PC-9 (cell line): ENCODE results near the gene SDK2. TPM values are rescaled to one million over a fixed set of nuclear protein-coding genes. Genes with fewer than 3 reads are reported as not detected.

ENCODE experiments used
- BruUV-seq: library from RNA; stranded (reverse); fragments of 400-500 nt; replicated peaks from 2 replicates; lab custom pipeline; 2021; lab: Mats Ljungman, UMichigan
- CTCF ChIA-PET: fragments of 300-600 bp; sonication (Branson Sonifier 250); formaldehyde crosslinking; loops from one replicate; lab custom pipeline; 2022; ENCODE audit warnings: antibody characterized with exemption; lab: Charles Lee
- POLR2A ChIA-PET: fragments of 300-600 bp; sonication (Branson Sonifier 250); formaldehyde crosslinking; loops from one replicate; lab custom pipeline; 2022; ENCODE audit warnings: antibody characterized with exemption; ENCODE audit not compliant: unreplicated experiment; lab: Charles Lee
- DNase-seq, 2 experiments: peaks; one replicate each; pipeline versions ENCODE4 v3.0.0 to v3.0.0-alpha.2; 2015 to 2022; ENCODE audit warnings: mixed read lengths in 1 of 2
- H2AFZ ChIP-seq: fragments of 200-600 bp; sonication (generic); 2 replicates; pipeline ENCODE4 v1.8.1; 2017; ENCODE audit warnings: antibody characterized with exemption
- H3F3A ChIP-seq: fragments of 200-600 bp; sonication (generic); 2 replicates; pipeline ENCODE4 v1.8.1; 2017; ENCODE audit warnings: antibody characterized with exemption, mild to moderate bottlenecking, low read depth; ENCODE audit not compliant: insufficient read depth
- H3K27ac ChIP-seq: fragments of 200-600 bp; sonication (generic); 2 replicates; pipeline ENCODE4 v1.6.1; 2016; ENCODE audit warnings: mixed run types
- H3K27me3 ChIP-seq: fragments of 200-600 bp; sonication (generic); 2 replicates; pipeline ENCODE4 v1.6.1; 2016; ENCODE audit warnings: low read depth, mixed run types; ENCODE audit not compliant: insufficient read depth
- H3K36me3 ChIP-seq: fragments of 200-600 bp; sonication (generic); 2 replicates; pipeline ENCODE4 v1.6.1; 2016; ENCODE audit warnings: low read depth, mixed run types
- H3K4me1 ChIP-seq: fragments of 200-600 bp; sonication (generic); replicated peaks from 2 replicates; pipeline ENCODE4 v1.6.1; 2016; ENCODE audit warnings: mixed run types; ENCODE audit not compliant: insufficient read depth
- H3K4me2 ChIP-seq: fragments of 200-600 bp; sonication (generic); 2 replicates; pipeline ENCODE4 v1.6.1; 2017; ENCODE audit warnings: mixed run types
- H3K4me3 ChIP-seq: fragments of 200-600 bp; sonication (generic); 2 replicates; pipeline ENCODE4 v1.6.1; 2016; ENCODE audit warnings: mixed run types
- H3K79me2 ChIP-seq: fragments of 200-600 bp; sonication (generic); 2 replicates; pipeline ENCODE4 v1.6.1; 2017; ENCODE audit warnings: low read depth, mixed run types
- H3K9me2 ChIP-seq: fragments of 200-600 bp; sonication (generic); 2 replicates; pipeline ENCODE4 v1.8.1; 2017; ENCODE audit warnings: mild to moderate bottlenecking; ENCODE audit not compliant: insufficient read depth
- H3K9me3 ChIP-seq: fragments of 200-600 bp; sonication (generic); 2 replicates; pipeline ENCODE4 v1.8.1; 2016; ENCODE audit warnings: low read depth; ENCODE audit not compliant: insufficient read depth
- H4K20me1 ChIP-seq: fragments of 200-600 bp; sonication (generic); 2 replicates; pipeline ENCODE4 v1.8.1; 2017; ENCODE audit not compliant: insufficient read depth
- EZH2 ChIP-seq: fragments of 200-600 bp; sonication (generic); IDR thresholded peaks from 2 replicates; pipeline ENCODE4 v1.8.0; 2017; ENCODE audit warnings: antibody characterized with exemption, low read depth
- intact Hi-C: fragments of 100-400 bp; cut with micrococcal nuclease; formaldehyde crosslinking; loops from one replicate; pipeline ENCODE4 v1.10.0; 2022; ENCODE audit not compliant: unreplicated experiment
- total RNA-seq: library from RNA; stranded (reverse); gene quantifications from 2 replicates; pipeline ENCODE4 v1.2.3, GENCODE V29; 2021
- TF ChIP-seq, protein P1 (sequence below): fragments of 200-600 bp; sonication (generic); conservative IDR thresholded peaks from 2 replicates; pipeline ENCODE4 v1.6.1; 2017; ENCODE audit warnings: mixed run types, antibody characterized with exemption, mild to moderate bottlenecking, moderate library complexity

Gene SDK2
- total RNA-seq, 1 experiment from 2014 or later, result 0.04 TPM

DNA sequence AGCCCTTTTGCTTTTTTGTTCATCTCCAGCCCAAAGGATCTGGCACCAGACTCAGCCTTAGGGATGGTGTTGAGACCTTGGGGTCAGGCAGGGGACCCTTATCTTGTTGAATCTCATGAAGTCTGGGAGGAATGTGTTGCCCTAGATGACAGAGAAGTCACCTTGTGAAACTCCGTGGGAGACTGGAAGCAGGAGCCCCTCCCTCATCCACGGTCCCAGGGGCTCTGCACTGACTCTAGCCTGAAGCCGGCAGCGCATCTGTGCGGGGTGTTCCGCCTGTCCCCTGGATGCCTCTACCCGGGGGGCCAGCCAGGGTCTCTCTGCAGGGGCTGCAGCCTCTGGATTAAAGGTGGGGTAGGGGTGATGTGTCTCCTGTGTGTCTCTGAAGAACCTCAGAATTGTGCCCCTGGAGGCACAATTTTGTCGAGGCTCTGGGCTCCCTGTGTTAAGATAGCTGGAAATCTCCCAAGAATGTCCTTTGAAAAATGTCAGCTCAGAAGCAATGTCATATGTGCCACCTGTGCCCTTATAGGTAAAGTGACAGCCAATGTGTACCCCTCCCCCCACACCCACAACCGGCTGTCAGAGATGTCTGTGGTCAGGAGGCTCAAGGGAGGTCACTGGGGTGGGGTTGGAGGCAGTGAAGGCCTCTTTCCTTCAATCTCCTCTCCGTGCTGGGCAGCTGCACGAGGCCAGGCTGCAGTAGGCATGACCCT, 300.3 kb downstream of the SDK2 start:
- H3K4me1 ChIP-seq, result peaks cover 48% of the 10 kb centered on the region
- no peak overlapping the region for H3K4me3 ChIP-seq
- H3K9me2 ChIP-seq, result no peaks in the 10 kb centered on the region
- no TSS peak for BruUV-seq
- no peak for TF ChIP-seq EZH2
- TF ChIP-seq, protein P1, sequence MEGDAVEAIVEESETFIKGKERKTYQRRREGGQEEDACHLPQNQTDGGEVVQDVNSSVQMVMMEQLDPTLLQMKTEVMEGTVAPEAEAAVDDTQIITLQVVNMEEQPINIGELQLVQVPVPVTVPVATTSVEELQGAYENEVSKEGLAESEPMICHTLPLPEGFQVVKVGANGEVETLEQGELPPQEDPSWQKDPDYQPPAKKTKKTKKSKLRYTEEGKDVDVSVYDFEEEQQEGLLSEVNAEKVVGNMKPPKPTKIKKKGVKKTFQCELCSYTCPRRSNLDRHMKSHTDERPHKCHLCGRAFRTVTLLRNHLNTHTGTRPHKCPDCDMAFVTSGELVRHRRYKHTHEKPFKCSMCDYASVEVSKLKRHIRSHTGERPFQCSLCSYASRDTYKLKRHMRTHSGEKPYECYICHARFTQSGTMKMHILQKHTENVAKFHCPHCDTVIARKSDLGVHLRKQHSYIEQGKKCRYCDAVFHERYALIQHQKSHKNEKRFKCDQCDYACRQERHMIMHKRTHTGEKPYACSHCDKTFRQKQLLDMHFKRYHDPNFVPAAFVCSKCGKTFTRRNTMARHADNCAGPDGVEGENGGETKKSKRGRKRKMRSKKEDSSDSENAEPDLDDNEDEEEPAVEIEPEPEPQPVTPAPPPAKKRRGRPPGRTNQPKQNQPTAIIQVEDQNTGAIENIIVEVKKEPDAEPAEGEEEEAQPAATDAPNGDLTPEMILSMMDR, result no peak
- H2AFZ ChIP-seq, result no peak overlapping the region
- H3K9me3 ChIP-seq, result no peaks in the 10 kb centered on the region
- peaks cover 21% of the 10 kb centered on the region; the same call in 1 of the 2 replicates for H3F3A ChIP-seq
- H3K79me2 ChIP-seq, result no peaks in the 10 kb centered on the region
- peak overlapping the region; percentile 15 for H3K4me2 ChIP-seq
- intact Hi-C loops, result loop anchor here (2.0 kb wide), 1 partner anchor 17 kb away; no protein-coding TSS in a partner anchor
- H3K36me3 ChIP-seq, result no peaks in the 10 kb centered on the region
- POLR2A ChIA-PET, result interaction anchor here (0.6 kb wide), 2 partner anchors 66 to 187 kb away, joined by 3 to 4 read pairs; no protein-coding TSS in a partner anchor
- peak; percentile 58 to 68 for DNase-seq
- no peaks in the 10 kb centered on the region for H3K27me3 ChIP-seq
- no peaks in the 10 kb centered on the region for H4K20me1 ChIP-seq
- H3K27ac ChIP-seq, result no peak overlapping the region
- CTCF ChIA-PET, result interaction anchor here (0.6 kb wide), 1 partner anchor 26 kb away, joined by 4 read pairs; no protein-coding TSS in a partner anchor

DNA sequence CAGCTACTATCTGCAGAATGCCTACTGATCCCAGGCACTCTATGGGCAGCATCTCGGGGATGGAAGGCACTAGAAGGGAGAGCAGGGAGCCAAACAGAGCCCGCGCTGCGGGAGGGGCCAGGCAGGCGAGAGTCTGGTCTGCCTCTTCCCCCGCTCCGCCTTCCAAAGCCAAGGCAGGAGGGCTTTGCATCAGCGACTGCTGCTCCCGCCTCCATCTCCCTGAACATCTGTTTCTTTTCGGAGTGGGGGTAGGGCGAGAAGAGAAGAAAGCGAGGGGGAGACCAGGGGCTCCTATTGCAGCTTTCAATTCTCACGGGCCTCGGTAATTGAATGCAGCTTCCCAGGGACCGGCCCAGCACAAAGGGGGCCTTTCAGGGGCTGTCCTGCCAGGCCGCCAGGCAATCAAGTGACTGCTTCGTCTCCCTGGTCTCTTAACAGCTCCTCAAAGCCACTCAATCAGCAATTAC, 301.0 kb downstream of the SDK2 start:
- TF ChIP-seq, protein P1, result no peak
- TF ChIP-seq EZH2, result no peak
- H3K36me3 ChIP-seq, result no peaks in the 10 kb centered on the region
- H3K9me2 ChIP-seq, result no peaks in the 10 kb centered on the region
- no peaks in the 10 kb centered on the region for H3K27me3 ChIP-seq
- intact Hi-C loops, result no loop called here
- 0 out of 2 replicates have a peak overlapping the region, but pooled peaks have one; percentile 9 for H3K4me2 ChIP-seq
- H3K27ac ChIP-seq, result no peak overlapping the region
- no peak overlapping the region for H2AFZ ChIP-seq
- ChIA-PET POLR2A (interaction anchor here (0.5 kb wide), 1 partner anchor 751 kb away, joined by 3 read pairs; no protein-coding TSS in a partner anchor), CTCF (no interaction called here)
- no peaks in the 10 kb centered on the region for H3K9me3 ChIP-seq
- peaks cover 48% of the 10 kb centered on the region for H3K4me1 ChIP-seq
- no peaks in the 10 kb centered on the region for H4K20me1 ChIP-seq
- no TSS peak for BruUV-seq
- H3F3A ChIP-seq, result peaks cover 21% of the 10 kb centered on the region; the same call in 1 of the 2 replicates
- no peak for DNase-seq
- no peak overlapping the region for H3K4me3 ChIP-seq
- H3K79me2 ChIP-seq, result no peaks in the 10 kb centered on the region

DNA sequence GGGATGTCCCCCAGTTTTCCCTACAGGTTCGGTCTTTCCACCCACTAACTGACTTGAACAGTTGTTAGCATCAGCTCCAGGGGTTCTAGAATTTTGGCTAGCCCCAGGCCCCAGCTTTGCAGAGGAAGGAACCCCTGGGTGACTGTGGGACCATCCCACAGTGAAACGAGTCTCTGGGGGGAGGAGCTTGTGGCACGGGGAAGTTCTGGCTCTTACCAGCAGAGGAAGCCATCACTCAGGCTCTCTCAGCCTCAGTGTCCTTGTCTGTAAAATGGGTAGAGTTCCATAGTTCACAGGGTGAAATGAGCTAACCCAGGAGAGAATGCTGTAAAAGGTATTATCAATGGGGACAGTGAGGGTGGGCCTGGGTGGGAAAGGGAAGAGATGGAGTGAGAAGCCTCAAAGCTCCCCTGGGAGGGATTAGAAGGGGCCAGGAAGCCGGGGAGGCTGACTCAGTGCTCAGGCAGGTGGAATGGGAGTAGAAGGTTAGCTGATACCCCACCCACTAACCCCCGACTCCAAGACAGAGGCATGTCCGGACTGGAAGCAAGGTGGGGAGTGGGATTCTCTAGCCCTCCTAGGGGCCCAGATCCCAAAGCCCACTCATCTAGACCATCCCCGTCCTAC, 301.6 kb downstream of the SDK2 start:
- intact Hi-C loops, result no loop called here
- no peak for DNase-seq
- Histone ChIP-seq H3F3A (peaks cover 21% of the 10 kb centered on the region; the same call in 1 of the 2 replicates), H3K36me3 (no peaks in the 10 kb centered on the region), H3K9me2 (no peaks in the 10 kb centered on the region), H3K27me3 (no peaks in the 10 kb centered on the region), H2AFZ (no peak overlapping the region), H3K9me3 (no peaks in the 10 kb centered on the region), H3K4me3 (no peak overlapping the region), H3K4me1 (peaks cover 48% of the 10 kb centered on the region), H4K20me1 (no peaks in the 10 kb centered on the region), H3K79me2 (no peaks in the 10 kb centered on the region), H3K27ac (no peak overlapping the region), H3K4me2 (peak overlapping the region; percentile 9; the same call in 1 of the 2 replicates)
- ChIA-PET CTCF (no interaction called here), POLR2A (interaction anchor here (0.5 kb wide), 1 partner anchor 751 kb away, joined by 3 read pairs; no protein-coding TSS in a partner anchor)
- TF ChIP-seq, protein P1, result no peak
- TF ChIP-seq EZH2, result no peak
- BruUV-seq, result no TSS peak
